Cardiac muscle cell (in vitro differentiated cells and primary cell): Measurements from ENCODE around the gene ARHGEF11. TPM values are rescaled to one million over a fixed set of nuclear protein-coding genes. Genes with fewer than 3 reads are reported as not detected.

Source experiments
- DNase-seq, 2 donors: peaks; one replicate each; pipeline versions ENCODE4 v3.0.0 to v3.0.0-alpha.2; 2010 to 2017; ENCODE audit warnings: low read depth in 1 of 2, low spot score in 1 of 2
- H3K27ac ChIP-seq: fragments of 200-600 bp; sonication (generic); 2 replicates; pipeline ENCODE4 v1.5.1; 2016
- H3K27me3 ChIP-seq: fragments of 200-600 bp; sonication (generic); 2 replicates; pipeline ENCODE4 v1.6.0; 2016; ENCODE audit warnings: control low read depth
- H3K36me3 ChIP-seq: fragments of 200-600 bp; sonication (generic); 2 replicates; pipeline ENCODE4 v1.5.1; 2016; ENCODE audit warnings: control low read depth
- H3K4me1 ChIP-seq: fragments of 200-600 bp; sonication (generic); 2 replicates; pipeline ENCODE4 v1.8.1; 2017; ENCODE audit warnings: low read depth, mild to moderate bottlenecking, mixed run types
- H3K4me3 ChIP-seq: fragments of 200-600 bp; sonication (generic); 2 replicates; pipeline ENCODE4 v1.5.1; 2016; ENCODE audit warnings: mild to moderate bottlenecking
- H3K9me3 ChIP-seq: fragments of 200-600 bp; sonication (generic); 2 replicates; pipeline ENCODE4 v1.5.1; 2017; ENCODE audit warnings: low read depth, mild to moderate bottlenecking, control low read depth
- CTCF ChIP-seq: IDR thresholded peaks from 2 replicates; pipeline ENCODE4 v1.5.1; 2012; ENCODE audit warnings: low read depth, mild to moderate bottlenecking, low read length
- polyA plus RNA-seq: library from polyadenylated mRNA; unstranded; fragments of >200 nt; fragmentation: Nextera tagmentation; extraction: Ambion mirVana; gene quantifications from 2 replicates; pipeline ENCODE4 v1.2.1, GENCODE V29; 2016
- total RNA-seq: library from RNA; depleted of rRNA; stranded (reverse); fragments of >200 nt; gene quantifications from 2 replicates; pipeline ENCODE4 v1.2.3, GENCODE V29; 2016

ARHGEF11 gene
- total and polyA plus RNA-seq, 2 experiments from 2014 or later, result 25.8 to 40.1 TPM

GRCh38 chr1:156980551-156980950, 65.0 kb downstream of the ARHGEF11 start:
- no peak overlapping the region for H3K4me3 ChIP-seq
- H3K9me3 ChIP-seq, result no peaks in the 10 kb centered on the region
- no peak for TF ChIP-seq CTCF
- no peak overlapping the region for H3K27ac ChIP-seq
- peaks cover 53% of the 10 kb centered on the region for H3K36me3 ChIP-seq
- DNase-seq, result no peak
- H3K4me1 ChIP-seq, result peaks cover 6% of the 10 kb centered on the region
- no peaks in the 10 kb centered on the region for H3K27me3 ChIP-seq

- Histone ChIP-seq H3K4me1 (no peaks in the 10 kb centered on the region), H3K27me3 (no peaks in the 10 kb centered on the region), H3K36me3 (peaks cover 57% of the 10 kb centered on the region), H3K9me3 (no peaks in the 10 kb centered on the region), H3K4me3 (no peak overlapping the region), H3K27ac (no peak overlapping the region)
- no peak for TF ChIP-seq CTCF
- DNase-seq, result no peak
Observed at GRCh38 chr1:156975084-156975483, 70.5 kb downstream of the ARHGEF11 start.

- Histone ChIP-seq H3K9me3 (no peaks in the 10 kb centered on the region), H3K4me3 (no peak overlapping the region), H3K36me3 (peaks cover 53% of the 10 kb centered on the region), H3K4me1 (no peaks in the 10 kb centered on the region), H3K27me3 (no peaks in the 10 kb centered on the region), H3K27ac (no peak overlapping the region)
- TF ChIP-seq CTCF, result no peak
- DNase-seq, result no peak
Observed at GRCh38 chr1:156973417-156973816, 72.1 kb downstream of the ARHGEF11 start.

GRCh38 chr1:156970017-156970416, 75.5 kb downstream of the ARHGEF11 start:
- H3K27me3 ChIP-seq, result no peaks in the 10 kb centered on the region
- H3K4me1 ChIP-seq, result no peaks in the 10 kb centered on the region
- no peak overlapping the region for H3K27ac ChIP-seq
- peak in 1 of 2 donors; percentile 20 for DNase-seq
- H3K36me3 ChIP-seq, result peaks cover 53% of the 10 kb centered on the region
- no peaks in the 10 kb centered on the region for H3K9me3 ChIP-seq
- peak; percentile 27 for TF ChIP-seq CTCF
- no peak overlapping the region for H3K4me3 ChIP-seq

- DNase-seq, result no peak
- H3K4me3 ChIP-seq, result no peak overlapping the region
- H3K9me3 ChIP-seq, result no peaks in the 10 kb centered on the region
- H3K36me3 ChIP-seq, result peaks cover 48% of the 10 kb centered on the region
- no peak for TF ChIP-seq CTCF
- no peaks in the 10 kb centered on the region for H3K27me3 ChIP-seq
- no peak overlapping the region for H3K27ac ChIP-seq
- H3K4me1 ChIP-seq, result no peaks in the 10 kb centered on the region
Observed at GRCh38 chr1:156969496-156969895, 76.0 kb downstream of the ARHGEF11 start.

GRCh38 chr1:156964441-156964840, 81.1 kb downstream of the ARHGEF11 start:
- no peak for DNase-seq
- peaks cover 36% of the 10 kb centered on the region for H3K36me3 ChIP-seq
- TF ChIP-seq CTCF, result no peak
- peaks cover 13% of the 10 kb centered on the region for H3K4me1 ChIP-seq
- no peaks in the 10 kb centered on the region for H3K9me3 ChIP-seq
- no peaks in the 10 kb centered on the region for H3K27me3 ChIP-seq
- no peak overlapping the region for H3K27ac ChIP-seq
- H3K4me3 ChIP-seq, result no peak overlapping the region
